Measurements from ENCODE around the gene BRWD1.

BRWD1 gene

GRCh38 chr21:39313571-39314142 lies at the start of gene BRWD1:
BRWD1 (minus strand) TSS chr21:39313632; CDS start chr21:39313491, 141 bp downstream.
- no peaks in the 10 kb centered on the region for H3K4me1 ChIP-seq (ENCODE audit: control insufficient read depth, insufficient read depth, low read length)
- no peaks in the 10 kb centered on the region for H3K27me3 ChIP-seq (ENCODE audit: control insufficient read depth, insufficient read depth, low read length)
- peaks cover 6% of the 10 kb centered on the region for H3K36me3 ChIP-seq (ENCODE audit: control insufficient read depth, insufficient read depth, low read length)
- H3K4me3 ChIP-seq (ENCODE audit: low read depth, low read length): peak within 1 kb of the TSS; percentile 82
- peak within 1 kb of the TSS; percentile 87 for H3K9ac ChIP-seq (ENCODE audit: low read depth, low read length)
- no peaks in the 10 kb centered on the region for H3K9me3 ChIP-seq (ENCODE audit: control insufficient read depth, insufficient read depth, low read length)

GRCh38 chr21:39362733-39363132 lies 49.3 kb upstream of the BRWD1 start:
- Histone ChIP-seq H3K36me3 (ENCODE audit: control insufficient read depth, insufficient read depth, low read length) (no peaks in the 10 kb centered on the region), H3K4me3 (ENCODE audit: low read depth, low read length) (no peak overlapping the region), H3K9me3 (ENCODE audit: control insufficient read depth, insufficient read depth, low read length) (no peaks in the 10 kb centered on the region), H3K27me3 (ENCODE audit: control insufficient read depth, insufficient read depth, low read length) (no peaks in the 10 kb centered on the region), H3K4me1 (ENCODE audit: control insufficient read depth, insufficient read depth, low read length) (peaks cover 3% of the 10 kb centered on the region), H3K9ac (ENCODE audit: low read depth, low read length) (no peak overlapping the region)

GRCh38 chr21:39359382-39359781 lies 46.0 kb upstream of the BRWD1 start:
- H3K4me3 ChIP-seq (ENCODE audit: low read depth, low read length): no peak overlapping the region
- H3K36me3 ChIP-seq (ENCODE audit: control insufficient read depth, insufficient read depth, low read length): no peaks in the 10 kb centered on the region
- H3K9ac ChIP-seq (ENCODE audit: low read depth, low read length): no peak overlapping the region
- no peaks in the 10 kb centered on the region for H3K27me3 ChIP-seq (ENCODE audit: control insufficient read depth, insufficient read depth, low read length)
- no peaks in the 10 kb centered on the region for H3K9me3 ChIP-seq (ENCODE audit: control insufficient read depth, insufficient read depth, low read length)
- H3K4me1 ChIP-seq (ENCODE audit: control insufficient read depth, insufficient read depth, low read length): peaks cover 3% of the 10 kb centered on the region

- H3K9me3 ChIP-seq (ENCODE audit: control insufficient read depth, insufficient read depth, low read length): no peaks in the 10 kb centered on the region
- no peaks in the 10 kb centered on the region for H3K4me1 ChIP-seq (ENCODE audit: control insufficient read depth, insufficient read depth, low read length)
- no peak overlapping the region for H3K9ac ChIP-seq (ENCODE audit: low read depth, low read length)
- no peaks in the 10 kb centered on the region for H3K36me3 ChIP-seq (ENCODE audit: control insufficient read depth, insufficient read depth, low read length)
- H3K4me3 ChIP-seq (ENCODE audit: low read depth, low read length): no peak overlapping the region
- H3K27me3 ChIP-seq (ENCODE audit: control insufficient read depth, insufficient read depth, low read length): no peaks in the 10 kb centered on the region
These were observed 39.9 kb upstream of the BRWD1 start for GRCh38 chr21:39353295-39353694.

- H3K4me3 ChIP-seq (ENCODE audit: low read depth, low read length): peak overlapping the region; percentile 90
- H3K9ac ChIP-seq (ENCODE audit: low read depth, low read length): peak overlapping the region; percentile 93
- H3K9me3 ChIP-seq (ENCODE audit: control insufficient read depth, insufficient read depth, low read length): no peaks in the 10 kb centered on the region
- H3K4me1 ChIP-seq (ENCODE audit: control insufficient read depth, insufficient read depth, low read length): peaks cover 10% of the 10 kb centered on the region
- H3K27me3 ChIP-seq (ENCODE audit: control insufficient read depth, insufficient read depth, low read length): no peaks in the 10 kb centered on the region
- peaks cover 3% of the 10 kb centered on the region for H3K36me3 ChIP-seq (ENCODE audit: control insufficient read depth, insufficient read depth, low read length)
These were observed 36.9 kb upstream of the BRWD1 start for GRCh38 chr21:39350094-39351005.

GRCh38 chr21:39349211-39350093 lies 36.0 kb upstream of the BRWD1 start:
- Histone ChIP-seq H3K9me3 (ENCODE audit: control insufficient read depth, insufficient read depth, low read length) (no peaks in the 10 kb centered on the region), H3K9ac (ENCODE audit: low read depth, low read length) (peak overlapping the region; percentile 93), H3K27me3 (ENCODE audit: control insufficient read depth, insufficient read depth, low read length) (no peaks in the 10 kb centered on the region), H3K36me3 (ENCODE audit: control insufficient read depth, insufficient read depth, low read length) (peaks cover 6% of the 10 kb centered on the region), H3K4me1 (ENCODE audit: control insufficient read depth, insufficient read depth, low read length) (peaks cover 12% of the 10 kb centered on the region), H3K4me3 (ENCODE audit: low read depth, low read length) (peak overlapping the region; percentile 90)

DNA sequence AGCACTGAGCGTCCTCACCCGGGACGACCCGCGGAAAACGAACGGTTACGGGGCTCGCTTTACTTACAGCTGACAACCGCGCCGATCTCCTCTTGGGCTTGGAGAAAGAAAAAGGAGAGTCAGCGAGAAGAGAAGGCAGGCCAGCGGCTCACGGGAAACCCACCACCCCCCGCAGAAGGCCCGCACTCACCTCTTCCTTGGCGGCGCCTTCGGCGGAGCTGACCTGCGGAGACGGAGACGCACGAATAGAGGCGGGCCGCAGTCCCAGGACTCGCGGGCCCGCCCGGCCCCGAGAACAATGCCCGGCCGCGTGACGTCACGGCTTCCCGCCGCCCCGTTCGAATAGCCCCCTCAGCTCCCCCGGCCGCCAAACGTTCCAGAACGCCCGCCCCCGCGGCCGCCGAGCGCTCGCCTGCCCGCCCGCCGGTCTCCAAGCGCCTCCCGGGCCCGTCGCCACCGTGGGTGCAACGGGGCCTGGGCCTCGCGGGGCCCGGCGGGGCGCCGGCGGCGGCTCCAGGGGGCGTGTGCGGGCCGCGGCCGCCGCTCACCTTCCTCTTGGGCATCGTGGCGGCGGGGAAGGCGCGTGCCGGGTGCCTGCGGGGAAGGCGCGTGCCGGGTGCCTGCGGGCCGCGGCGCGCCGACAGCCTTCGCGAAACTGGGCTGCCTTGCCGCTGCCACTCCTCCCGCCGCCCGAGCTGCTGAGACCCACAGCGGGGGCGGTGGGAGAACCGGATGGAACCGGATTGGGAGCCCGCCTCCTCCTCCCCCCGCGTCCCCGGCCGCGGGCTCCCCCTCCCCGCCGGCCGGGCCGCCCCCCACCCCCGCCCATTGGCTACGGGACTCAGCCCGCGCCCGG lies 35.2 kb upstream of the BRWD1 start, which contains the start of gene HMGN1:
Gene HMGN1, minus strand, starts transcription at position 734 of the 856 bp plus-strand sequence. Its CDS starts 171 bp downstream, at position 563.
- Histone ChIP-seq H3K9ac (ENCODE audit: low read depth, low read length) (peak within 1 kb of the TSS; percentile 97), H3K9me3 (ENCODE audit: control insufficient read depth, insufficient read depth, low read length) (no peaks in the 10 kb centered on the region), H3K4me3 (ENCODE audit: low read depth, low read length) (peak within 1 kb of the TSS; percentile 98), H3K27me3 (ENCODE audit: control insufficient read depth, insufficient read depth, low read length) (no peaks in the 10 kb centered on the region), H3K4me1 (ENCODE audit: control insufficient read depth, insufficient read depth, low read length) (peaks cover 12% of the 10 kb centered on the region), H3K36me3 (ENCODE audit: control insufficient read depth, insufficient read depth, low read length) (peaks cover 8% of the 10 kb centered on the region)

DNA sequence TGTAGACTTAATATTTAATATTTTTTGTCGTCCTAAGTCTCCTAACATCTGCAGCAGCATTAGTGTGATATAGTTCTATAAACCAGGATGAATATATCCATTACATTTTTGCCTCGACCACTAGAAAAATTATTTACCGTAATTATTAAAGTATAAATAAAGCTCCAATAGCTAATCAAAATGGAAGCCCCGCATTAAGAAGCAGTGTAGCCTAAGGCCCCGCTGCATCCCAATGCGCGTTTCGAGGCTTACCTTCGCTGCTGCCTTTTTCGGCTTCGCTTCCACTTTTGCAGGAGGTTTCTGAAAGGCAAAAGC lies 34.6 kb upstream of the BRWD1 start:
- Histone ChIP-seq H3K27me3 (ENCODE audit: control insufficient read depth, insufficient read depth, low read length) (no peaks in the 10 kb centered on the region), H3K9me3 (ENCODE audit: control insufficient read depth, insufficient read depth, low read length) (no peaks in the 10 kb centered on the region), H3K4me3 (ENCODE audit: low read depth, low read length) (peak overlapping the region; percentile 98), H3K9ac (ENCODE audit: low read depth, low read length) (peak overlapping the region; percentile 97), H3K36me3 (ENCODE audit: control insufficient read depth, insufficient read depth, low read length) (peaks cover 13% of the 10 kb centered on the region), H3K4me1 (ENCODE audit: control insufficient read depth, insufficient read depth, low read length) (peaks cover 15% of the 10 kb centered on the region)

DNA sequence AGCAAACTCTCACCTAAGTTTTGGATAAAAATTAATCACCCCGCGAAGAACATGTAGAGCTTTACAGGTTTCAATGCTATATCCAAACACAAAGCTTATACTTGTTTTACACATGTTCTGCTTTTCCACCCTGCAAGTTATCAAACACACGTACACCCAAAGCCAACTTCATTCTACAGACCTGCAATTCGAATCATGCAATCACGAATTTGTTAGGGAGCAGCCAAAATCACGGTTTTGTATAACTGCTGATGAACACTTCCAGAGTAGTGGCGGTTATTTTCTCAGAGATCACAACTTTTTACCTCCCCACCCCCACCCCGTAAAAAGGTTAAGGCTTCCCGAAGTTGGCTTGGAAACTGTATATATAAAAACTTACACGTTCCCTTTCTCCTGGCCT lies 34.1 kb upstream of the BRWD1 start:
- Histone ChIP-seq H3K9me3 (ENCODE audit: control insufficient read depth, insufficient read depth, low read length) (no peaks in the 10 kb centered on the region), H3K36me3 (ENCODE audit: control insufficient read depth, insufficient read depth, low read length) (peaks cover 13% of the 10 kb centered on the region), H3K4me1 (ENCODE audit: control insufficient read depth, insufficient read depth, low read length) (peaks cover 15% of the 10 kb centered on the region), H3K27me3 (ENCODE audit: control insufficient read depth, insufficient read depth, low read length) (no peaks in the 10 kb centered on the region), H3K9ac (ENCODE audit: low read depth, low read length) (peak overlapping the region; percentile 97), H3K4me3 (ENCODE audit: low read depth, low read length) (peak overlapping the region; percentile 98)

GRCh38 chr21:39346671-39347331 lies 33.4 kb upstream of the BRWD1 start:
- no peaks in the 10 kb centered on the region for H3K27me3 ChIP-seq (ENCODE audit: control insufficient read depth, insufficient read depth, low read length)
- H3K9me3 ChIP-seq (ENCODE audit: control insufficient read depth, insufficient read depth, low read length): no peaks in the 10 kb centered on the region
- peak overlapping the region; percentile 98 for H3K4me3 ChIP-seq (ENCODE audit: low read depth, low read length)
- peak overlapping the region; percentile 47 for H3K9ac ChIP-seq (ENCODE audit: low read depth, low read length)
- H3K4me1 ChIP-seq (ENCODE audit: control insufficient read depth, insufficient read depth, low read length): peaks cover 15% of the 10 kb centered on the region
- H3K36me3 ChIP-seq (ENCODE audit: control insufficient read depth, insufficient read depth, low read length): peaks cover 13% of the 10 kb centered on the region

All from iPS-15b (cell line).